Measurements from ENCODE around the gene HNF1B. TPM values are rescaled to one million over a fixed set of nuclear protein-coding genes. Genes with fewer than 3 reads are reported as not detected.
"Not testable (repeated sequence)": the region's sequence is repeated elsewhere in the genome, so short reads cannot be mapped to it uniquely, and the experiment has no call there.

Gene HNF1B
- polyA plus RNA-seq, 3 donors, result 0.67 to 16.7 TPM; not detected in 1

- no peak overlapping the region for H3K27ac ChIP-seq (ENCODE audit: low read depth, low read length)
- WGBS, 3 donors, result 65 to 82% (median 81%) methylated on average over 1 of the region's 1 CpG
These were observed 49.1 kb downstream of the HNF1B start for GRCh38 chr17:37695726-37696125.

GRCh38 chr17:37694734-37695133 is 50.1 kb downstream of the HNF1B start:
- H3K27ac ChIP-seq (ENCODE audit: low read depth, low read length), result no peak overlapping the region
- WGBS, 3 donors, result 83 to 97% (median 95%) methylated on average over 3 of the region's 3 CpGs

GRCh38 chr17:37693328-37693727 is 51.5 kb downstream of the HNF1B start:
- no peak overlapping the region for H3K27ac ChIP-seq (ENCODE audit: low read depth, low read length)

GRCh38 chr17:37691807-37692206 is 53.1 kb downstream of the HNF1B start:
- WGBS, 3 donors, result 79 to 90% (median 80%) methylated on average over 6 of the region's 6 CpGs
- H3K27ac ChIP-seq (ENCODE audit: low read depth, low read length), result no peak overlapping the region

More at GRCh38 chr17:37693328-37693727, 51.5 kb downstream of the HNF1B start:
- WGBS, 3 donors, result 77 to 82% (median 82%) methylated on average over 5 of the region's 5 CpGs

DNA sequence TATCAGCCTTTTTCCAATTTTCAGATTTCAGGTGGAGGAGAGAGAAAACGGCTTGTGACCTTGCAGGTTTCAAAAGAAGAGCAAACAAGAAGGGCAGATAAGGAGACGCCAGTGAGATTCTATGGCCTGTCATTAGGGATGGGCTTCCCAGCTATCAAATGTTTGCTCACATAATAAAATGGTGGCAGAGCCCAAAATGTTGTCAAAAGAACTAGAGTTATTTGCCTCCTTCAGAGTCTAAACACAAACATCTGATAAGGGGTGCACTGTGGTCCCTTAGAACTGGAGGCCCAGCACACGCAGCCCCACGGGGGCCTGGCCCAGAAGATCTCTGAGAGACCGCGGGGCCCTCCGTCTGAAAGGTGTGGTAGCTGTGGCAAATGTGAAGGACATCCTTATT is 55.5 kb downstream of the HNF1B start:
- no peak overlapping the region for H3K27ac ChIP-seq (ENCODE audit: low read depth, low read length)
- WGBS, 3 donors, result 69 to 91% (median 90%) methylated on average over 7 of the region's 7 CpGs

- 57 to 63% (median 62%) methylated on average over 9 of the region's 9 CpGs for WGBS, 3 donors
- H3K27ac ChIP-seq (ENCODE audit: low read depth, low read length), result no peak overlapping the region
These were observed 61.3 kb downstream of the HNF1B start for GRCh38 chr17:37683454-37683984.

DNA sequence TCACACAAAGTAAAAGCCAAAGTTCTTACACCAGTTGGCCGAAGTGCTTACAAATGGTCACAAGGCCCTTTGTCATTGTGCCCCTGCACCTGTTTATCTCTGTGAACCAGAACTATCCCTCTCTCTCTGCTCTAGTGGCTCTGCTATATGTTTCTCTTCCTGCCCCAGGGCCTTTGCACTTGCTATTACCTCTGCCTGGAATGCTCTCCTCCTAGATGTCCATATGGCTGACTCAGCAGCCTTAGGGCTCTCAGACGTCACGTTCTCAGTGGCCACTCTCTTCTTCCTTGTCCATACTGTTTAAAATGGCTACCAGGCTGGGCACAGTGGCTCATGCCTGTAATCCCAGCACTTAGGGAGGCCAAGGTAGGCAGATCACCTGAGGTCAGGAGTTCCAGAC is 62.9 kb downstream of the HNF1B start:
- WGBS, 3 donors, result 85 to 95% (median 89%) methylated on average over 3 of the region's 3 CpGs
- H3K27ac ChIP-seq (ENCODE audit: low read depth, low read length), result no peak overlapping the region

GRCh38 chr17:37679995-37680394 is 64.9 kb downstream of the HNF1B start:
- not testable (repeated sequence) for H3K27ac ChIP-seq (ENCODE audit: low read depth, low read length)
- 87 to 90% (median 89%) methylated on average over 1 of the region's 2 CpGs for WGBS, 3 donors

GRCh38 chr17:37678036-37678435 is 66.8 kb downstream of the HNF1B start:
- 83 to 94% (median 94%) methylated on average over 1 of the region's 1 CpG for WGBS, 3 donors
- no peak overlapping the region for H3K27ac ChIP-seq (ENCODE audit: low read depth, low read length)

- WGBS, 3 donors, result 87 to 89% (median 87%) methylated on average over 1 of the region's 1 CpG
- no peak overlapping the region for H3K27ac ChIP-seq (ENCODE audit: low read depth, low read length)
These were observed 67.8 kb downstream of the HNF1B start for GRCh38 chr17:37677021-37677420.

DNA sequence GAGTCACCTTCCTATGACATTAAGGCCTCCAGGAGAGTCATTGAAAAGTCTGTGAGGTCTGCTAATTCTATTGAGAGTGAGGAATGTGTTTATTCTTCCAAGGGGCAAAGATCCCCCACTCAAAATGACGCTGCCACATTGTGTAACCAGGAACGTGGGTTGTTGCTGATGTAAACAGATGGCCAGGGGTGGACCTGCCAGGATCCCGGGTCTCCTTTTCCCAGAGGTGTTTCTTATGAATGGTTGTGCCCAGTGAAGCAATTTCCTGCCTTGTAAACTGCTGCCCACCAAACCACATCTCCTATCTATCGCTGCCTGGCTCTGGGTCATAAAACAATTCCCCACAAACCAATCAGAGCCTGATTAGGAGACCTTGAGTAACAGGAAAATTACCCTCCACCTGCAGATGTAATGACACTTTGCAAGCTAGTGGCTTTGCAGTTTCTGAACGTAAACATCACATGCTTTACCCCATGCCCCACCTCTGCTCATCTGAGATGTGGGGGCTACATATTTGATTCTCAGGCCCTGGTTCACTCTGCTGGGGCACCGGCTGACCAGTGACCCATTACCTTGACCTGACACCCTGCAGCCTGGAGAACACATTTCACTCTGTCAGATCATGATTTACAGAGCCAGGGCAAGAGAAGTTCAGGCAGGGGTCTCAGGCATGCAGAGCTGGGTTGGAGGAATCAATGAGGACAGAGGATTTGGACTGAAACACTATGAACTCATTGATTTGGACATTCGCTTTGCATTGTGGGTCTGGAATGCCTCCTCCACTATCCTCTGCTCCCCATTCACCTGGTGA is 68.5 kb downstream of the HNF1B start:
- no peak overlapping the region for H3K27ac ChIP-seq (ENCODE audit: low read depth, low read length)
- WGBS, 3 donors, result 24 to 32% (median 24%) methylated on average over 7 of the region's 7 CpGs

DNA sequence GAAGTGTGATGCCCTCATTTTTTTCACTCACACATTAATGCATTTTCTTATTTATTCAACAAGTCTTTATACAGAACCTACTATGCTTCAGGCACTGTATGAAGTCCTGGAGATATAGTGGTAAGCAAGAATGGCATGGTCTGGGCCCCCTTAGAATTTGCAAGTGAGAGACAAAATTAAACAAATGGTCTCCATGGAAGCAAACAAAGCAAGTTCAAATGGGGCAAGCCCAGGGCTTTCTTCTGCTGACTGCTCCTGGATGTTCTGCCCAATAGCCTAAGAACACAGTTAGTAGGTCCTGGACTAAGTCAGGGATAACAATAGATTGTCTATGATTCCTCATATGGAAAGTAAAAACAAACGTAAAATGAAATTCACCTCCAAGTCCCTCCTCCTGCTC is 70.3 kb downstream of the HNF1B start:
- no peak overlapping the region for H3K27ac ChIP-seq (ENCODE audit: low read depth, low read length)
- WGBS, 3 donors, result 45 to 80% (median 74%) methylated on average over 1 of the region's 1 CpG

- H3K27ac ChIP-seq (ENCODE audit: low read depth, low read length), result no peak overlapping the region
- 90 to 98% (median 96%) methylated on average over 2 of the region's 2 CpGs for WGBS, 3 donors
These were observed 71.5 kb downstream of the HNF1B start for GRCh38 chr17:37673386-37673785.

DNA sequence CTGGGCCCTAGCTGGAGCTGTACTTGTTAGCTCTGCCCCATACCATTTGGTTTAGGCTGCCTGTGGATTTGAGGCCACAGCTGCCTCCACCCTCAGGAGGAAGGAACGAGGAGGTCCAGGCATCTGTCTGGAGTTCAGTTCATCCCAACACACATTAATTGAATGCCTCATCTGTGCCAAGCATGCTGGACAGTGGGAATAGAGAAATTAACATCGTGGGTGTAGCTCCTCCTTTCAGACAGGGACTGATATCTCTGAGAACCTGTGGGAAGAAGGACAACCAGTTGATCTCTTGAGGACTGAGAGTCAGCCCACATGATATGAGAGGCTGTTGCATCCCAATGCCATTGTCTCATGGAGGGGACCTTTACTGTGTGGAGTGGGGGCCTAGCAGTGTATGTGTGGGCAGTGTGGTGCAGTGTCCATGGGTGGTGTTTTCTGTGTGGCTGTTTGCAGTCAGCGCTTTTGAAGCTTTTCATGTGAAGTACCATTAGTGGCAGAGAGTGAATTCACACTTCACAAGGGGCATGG is 72.2 kb downstream of the HNF1B start:
- WGBS, 3 donors, result 73 to 79% (median 75%) methylated on average over 3 of the region's 3 CpGs
- no peak overlapping the region for H3K27ac ChIP-seq (ENCODE audit: low read depth, low read length)

DNA sequence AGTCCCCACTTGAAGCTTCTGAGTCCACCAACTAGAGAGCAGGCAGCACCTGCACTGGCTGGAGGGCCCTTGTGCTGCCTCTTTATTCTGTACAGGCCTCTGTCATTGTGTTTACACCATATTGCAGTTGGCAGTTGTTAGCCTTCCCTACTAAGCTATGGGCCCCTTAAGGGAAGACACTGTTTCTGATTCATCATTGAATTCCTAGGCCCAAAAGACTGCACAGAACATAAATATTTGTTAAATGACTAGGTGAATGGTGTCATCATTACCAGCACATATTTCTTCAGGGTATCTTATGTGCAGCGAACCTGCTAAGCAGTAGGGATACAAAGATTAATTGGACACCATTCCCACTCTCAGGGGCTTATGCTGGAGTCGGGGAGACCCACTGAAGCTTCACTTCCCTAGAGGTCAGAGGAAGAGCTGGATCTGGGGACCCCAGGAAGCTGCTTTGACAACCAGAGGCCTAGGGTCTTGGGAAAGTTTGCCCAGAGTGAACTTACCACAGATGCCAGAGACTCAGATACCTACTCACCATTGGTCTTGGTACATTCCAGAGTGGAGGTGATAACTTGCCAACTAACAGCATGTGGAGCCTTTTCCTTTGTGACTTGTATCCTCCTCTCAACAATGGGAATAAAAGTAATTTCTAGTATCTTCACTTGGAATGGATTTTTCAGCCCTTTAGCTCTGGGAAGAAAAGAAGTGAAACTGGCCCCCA is 72.9 kb downstream of the HNF1B start:
- no peak overlapping the region for H3K27ac ChIP-seq (ENCODE audit: low read depth, low read length)
- 80 to 84% (median 83%) methylated on average over 2 of the region's 2 CpGs for WGBS, 3 donors

GRCh38 chr17:37671028-37671823 is 73.6 kb downstream of the HNF1B start:
- 61 to 87% (median 84%) methylated on average over 9 of the region's 9 CpGs for WGBS, 3 donors
- no peak overlapping the region for H3K27ac ChIP-seq (ENCODE audit: low read depth, low read length)

DNA sequence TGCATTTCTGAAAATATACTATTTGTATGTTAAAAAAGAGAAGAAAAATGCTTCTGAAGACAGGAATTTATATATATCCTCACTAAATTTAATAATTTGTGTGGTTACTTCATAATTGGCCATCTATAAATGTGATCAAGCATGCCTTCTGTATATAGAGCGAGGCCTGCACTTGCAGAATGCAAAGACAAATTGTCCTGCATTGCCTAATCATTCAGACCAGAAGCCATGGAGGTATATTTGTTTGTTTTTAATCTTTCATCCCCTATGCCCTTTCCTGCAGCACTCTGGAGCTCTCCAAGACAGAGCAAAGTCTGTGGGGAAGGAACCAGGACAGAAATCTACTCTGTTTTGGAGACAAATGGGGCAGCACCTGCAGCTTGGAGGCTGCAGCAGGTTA is 77.8 kb downstream of the HNF1B start:
- H3K27ac ChIP-seq (ENCODE audit: low read depth, low read length), result no peak overlapping the region
- WGBS, 3 donors, result 82 to 88% (median 86%) methylated on average over 1 of the region's 1 CpG

GRCh38 chr17:37664214-37664613 is 80.6 kb downstream of the HNF1B start:
- WGBS, 3 donors, result 81 to 93% (median 90%) methylated on average over 3 of the region's 3 CpGs

More at GRCh38 chr17:37664214-37664613, 80.6 kb downstream of the HNF1B start:
- H3K27ac ChIP-seq (ENCODE audit: low read depth, low read length), result no peak overlapping the region
